RWPE1 (cell line): Measurements from ENCODE around the gene MRO.
"Not testable (repeated sequence)": the region's sequence is repeated elsewhere in the genome, so short reads cannot be mapped to it uniquely, and the experiment has no call there.

ENCODE experiments used
- CTCF ChIA-PET: fragments of 350-600 bp; sonication (Branson Sonifier 250); formaldehyde crosslinking; extraction: SDS; loops from one replicate; lab custom pipeline; 2021; lab: Yijun Ruan, JAX
- POLR2A ChIA-PET: fragments of 400-600 bp; formaldehyde crosslinking; extraction: SDS; loops from one replicate; lab custom pipeline; 2020; ENCODE audit warnings: antibody characterized with exemption; ENCODE audit not compliant: low non-redundant PET; lab: Yijun Ruan, JAX
- DNase-seq: peaks from one replicate; pipeline ENCODE4 v3.0.0; 2012; ENCODE audit warnings: low spot score
- H3K27ac ChIP-seq: fragments of 450-650 bp; 2 replicates; pipeline ENCODE4 v1.5.1; 2017
- CTCF ChIP-seq: fragments of 450-650 bp; conservative IDR thresholded peaks from 2 replicates; pipeline ENCODE4 v1.5.1; 2017; ENCODE audit warnings: low read depth, mild to moderate bottlenecking

The MRO gene

GRCh38 chr18:50844554-50844953 lies 24.7 kb upstream of the MRO start:
- CTCF ChIA-PET, result no interaction called here
- no peak for TF ChIP-seq CTCF
- no peak overlapping the region for H3K27ac ChIP-seq
- no peak for DNase-seq
- POLR2A ChIA-PET, result no interaction called here

GRCh38 chr18:50842846-50843245 lies 23.0 kb upstream of the MRO start:
- POLR2A ChIA-PET, result no interaction called here
- DNase-seq, result no peak
- CTCF ChIA-PET, result no interaction called here
- no peak overlapping the region for H3K27ac ChIP-seq
- no peak for TF ChIP-seq CTCF

GRCh38 chr18:50839996-50840395 lies 20.2 kb upstream of the MRO start:
- no peak overlapping the region for H3K27ac ChIP-seq
- CTCF ChIA-PET, result no interaction called here
- POLR2A ChIA-PET, result no interaction called here
- no peak for DNase-seq
- TF ChIP-seq CTCF, result no peak

GRCh38 chr18:50839341-50839740 lies 19.5 kb upstream of the MRO start:
- POLR2A ChIA-PET, result no interaction called here
- no peak overlapping the region for H3K27ac ChIP-seq
- no peak for TF ChIP-seq CTCF
- CTCF ChIA-PET, result no interaction called here
- no peak for DNase-seq

GRCh38 chr18:50836521-50836957 lies 16.7 kb upstream of the MRO start:
- TF ChIP-seq CTCF, result no peak
- CTCF ChIA-PET, result interaction anchor here (0.7 kb wide), 2 partner anchors 321 to 516 kb away, joined by 4 read pairs; no protein-coding TSS in a partner anchor
- no peak overlapping the region for H3K27ac ChIP-seq
- POLR2A ChIA-PET, result no interaction called here
- peak; percentile 64 for DNase-seq

- DNase-seq, H3K27ac ChIP-seq, POLR2A ChIA-PET: not testable (repeated sequence)
- CTCF ChIA-PET, result interaction anchor here (0.6 to 0.9 kb wide), 2 partner anchors 13 to 111 kb away, joined by 3 read pairs; partner anchors contain the start of gene MRO
Observed at GRCh38 chr18:50833496-50833895, 13.7 kb upstream of the MRO start.

GRCh38 chr18:50832754-50833153 lies 12.9 kb upstream of the MRO start:
- no peak for DNase-seq
- ChIA-PET POLR2A (no interaction called here), CTCF (interaction anchor here (0.6 kb wide), 2 partner anchors 112 to 199 kb away, joined by 3 to 6 read pairs; no protein-coding TSS in a partner anchor)
- TF ChIP-seq CTCF, result no peak
- no peak overlapping the region for H3K27ac ChIP-seq
